Caco-2 (cell line): ENCODE data around the gene SMYD1. TPM values are rescaled to one million over a fixed set of nuclear protein-coding genes. Genes with fewer than 3 reads are reported as not detected.

ENCODE experiments used
- BruUV-seq: library from RNA; stranded (reverse); fragments of 400-500 nt; replicated peaks from 2 replicates; lab custom pipeline; 2021; lab: Mats Ljungman, UMichigan
- CTCF ChIA-PET: fragments of 300-600 bp; sonication (Branson Sonifier 250); formaldehyde crosslinking; loops from one replicate; lab custom pipeline; 2022; ENCODE audit warnings: antibody characterized with exemption; lab: Charles Lee
- POLR2A ChIA-PET: fragments of 300-600 bp; sonication (Branson Sonifier 250); formaldehyde crosslinking; loops from one replicate; lab custom pipeline; 2022; ENCODE audit warnings: antibody characterized with exemption; lab: Charles Lee
- DNase-seq, 2 experiments: peaks; one replicate each; pipeline versions ENCODE4 v3.0.0 to v3.0.0-alpha.2; 2020 to 2022
- H3K27me3 ChIP-seq: replicated peaks from 2 replicates; pipeline ENCODE4 v1.6.0; 2011; ENCODE audit warnings: low read length; ENCODE audit not compliant: control insufficient read depth, insufficient read depth
- H3K36me3 ChIP-seq: 2 replicates; pipeline ENCODE4 v1.5.1; 2011; ENCODE audit warnings: low read length; ENCODE audit not compliant: control insufficient read depth, insufficient read depth
- H3K4me1 ChIP-seq: fragments of 250-450 bp; sonication (Bioruptor Pico); 2 replicates; pipeline ENCODE4 v1.5.1; 2020; ENCODE audit warnings: mild to moderate bottlenecking
- H3K4me3 ChIP-seq: 2 replicates; pipeline ENCODE4 v1.5.1; 2011; ENCODE audit warnings: low read depth, mild to moderate bottlenecking, control low read depth, low read length
- H3K9me3 ChIP-seq: fragments of 250-450 bp; sonication (Bioruptor Pico); 2 replicates; pipeline ENCODE4 v1.5.1; 2020; ENCODE audit warnings: mild to moderate bottlenecking, moderate library complexity
- H3K27ac Mint-ChIP-seq: one replicate; pipeline ENCODE4 v1.8.0; 2022; ENCODE audit warnings: mixed read lengths; ENCODE audit not compliant: unreplicated experiment
- H3K27me3 Mint-ChIP-seq: one replicate; pipeline ENCODE4 v1.8.0; 2022; ENCODE audit warnings: mixed read lengths; ENCODE audit not compliant: insufficient read depth, unreplicated experiment
- H3K36me3 Mint-ChIP-seq: one replicate; pipeline ENCODE4 v1.8.0; 2022; ENCODE audit warnings: mild to moderate bottlenecking, mixed read lengths; ENCODE audit not compliant: insufficient read depth, unreplicated experiment
- H3K4me1 Mint-ChIP-seq: one replicate; pipeline ENCODE4 v1.8.0; 2022; ENCODE audit warnings: low read depth, mixed read lengths; ENCODE audit not compliant: unreplicated experiment
- H3K4me3 Mint-ChIP-seq: one replicate; pipeline ENCODE4 v1.8.0; 2022; ENCODE audit warnings: mild to moderate bottlenecking, moderate library complexity, mixed read lengths; ENCODE audit not compliant: unreplicated experiment
- H3K9me3 Mint-ChIP-seq: one replicate; pipeline ENCODE4 v1.8.0; 2022; ENCODE audit warnings: mixed read lengths; ENCODE audit not compliant: unreplicated experiment
- CTCF ChIP-seq, 2 experiments: fragments of 200-600 bp in 1 of 2; IDR thresholded peaks; 1 replicate in 1 of 2; 2 replicates in 1 of 2; pipeline versions ENCODE4 v1.5.1 to v1.8.0; 2011 to 2022; ENCODE audit warnings: antibody characterized with exemption in 1 of 2, control low read depth in 1 of 2, inconsistent platforms in 1 of 2, low read depth in 1 of 2, low read length in 1 of 2, mild to moderate bottlenecking in 1 of 2, moderate library complexity in 1 of 2; ENCODE audit not compliant: insufficient read depth in 1 of 2, severe bottlenecking in 1 of 2, unreplicated experiment in 1 of 2
- intact Hi-C: fragments of 100-400 bp; cut with micrococcal nuclease; formaldehyde crosslinking; loops from one replicate; pipeline ENCODE4 v1.10.0; 2022; ENCODE audit not compliant: unreplicated experiment
- total RNA-seq: library from RNA; stranded (reverse); gene quantifications from 2 replicates; pipeline ENCODE4 v1.2.3, GENCODE V29; 2022

The SMYD1 gene
- total RNA-seq, 1 experiment from 2014 or later: not detected

GRCh38 chr2:88114889-88115288 lies 47.3 kb downstream of the SMYD1 start:
- H3K27me3 ChIP-seq: no peaks in the 10 kb centered on the region
- intact Hi-C loops: loop anchor here (5.0 kb wide), 1 partner anchor 53 kb away; no protein-coding TSS in a partner anchor

GRCh38 chr2:88115825-88116518 lies 48.3 kb downstream of the SMYD1 start:
- no TSS peak for BruUV-seq
- H3K27ac Mint-ChIP-seq: no peak overlapping the region
- no peaks in the 10 kb centered on the region for H3K4me1 Mint-ChIP-seq
- no peak for TF ChIP-seq CTCF (IDR thresholded peaks at IDR 0.05; ENCODE audit: insufficient read depth in 1 of 2, low read depth in 1 of 2, low read length in 1 of 2, severe bottlenecking in 1 of 2, unreplicated experiment in 1 of 2)
- H3K4me3 ChIP-seq: no peak overlapping the region
- no peaks in the 10 kb centered on the region for H3K27me3 Mint-ChIP-seq
- H3K27me3 ChIP-seq: no peaks in the 10 kb centered on the region
- H3K4me3 Mint-ChIP-seq: no peak overlapping the region
- CTCF ChIA-PET: no interaction called here
- no peak for DNase-seq
- H3K36me3 Mint-ChIP-seq: no peaks in the 10 kb centered on the region
- no peaks in the 10 kb centered on the region for H3K9me3 Mint-ChIP-seq
- POLR2A ChIA-PET: no interaction called here
- no peaks in the 10 kb centered on the region for H3K36me3 ChIP-seq
- peaks cover 4% of the 10 kb centered on the region; the same call in 1 of the 2 replicates for H3K4me1 ChIP-seq
- intact Hi-C loops: loop anchor here (5.0 kb wide), 1 partner anchor 54 kb away; no protein-coding TSS in a partner anchor
- H3K9me3 ChIP-seq: no peaks in the 10 kb centered on the region

More at GRCh38 chr2:88114889-88115288, 47.3 kb downstream of the SMYD1 start:
- Histone ChIP-seq H3K4me3 (no peak overlapping the region), H3K9me3 (no peaks in the 10 kb centered on the region), H3K36me3 (no peaks in the 10 kb centered on the region), H3K4me1 (peaks cover 4% of the 10 kb centered on the region; the same call in 1 of the 2 replicates)
- Mint-ChIP-seq H3K4me1 (no peaks in the 10 kb centered on the region), H3K27ac (no peak overlapping the region), H3K36me3 (no peaks in the 10 kb centered on the region), H3K4me3 (no peak overlapping the region), H3K27me3 (no peaks in the 10 kb centered on the region), H3K9me3 (no peaks in the 10 kb centered on the region)
- CTCF ChIA-PET: no interaction called here
- BruUV-seq: no TSS peak
- POLR2A ChIA-PET: no interaction called here
- DNase-seq: no peak
- TF ChIP-seq CTCF (IDR thresholded peaks at IDR 0.05; ENCODE audit: insufficient read depth in 1 of 2, low read depth in 1 of 2, low read length in 1 of 2, severe bottlenecking in 1 of 2, unreplicated experiment in 1 of 2): no peak

GRCh38 chr2:88116669-88117432 lies 49.2 kb downstream of the SMYD1 start:
- Mint-ChIP-seq H3K36me3 (no peaks in the 10 kb centered on the region), H3K27me3 (no peaks in the 10 kb centered on the region), H3K9me3 (no peaks in the 10 kb centered on the region), H3K27ac (no peak overlapping the region), H3K4me3 (no peak overlapping the region), H3K4me1 (no peaks in the 10 kb centered on the region)
- POLR2A ChIA-PET: no interaction called here
- no peaks in the 10 kb centered on the region for H3K27me3 ChIP-seq
- DNase-seq: no peak
- intact Hi-C loops: loop anchor here (5.0 kb wide), 1 partner anchor 55 kb away; no protein-coding TSS in a partner anchor
- H3K4me1 ChIP-seq: peaks cover 4% of the 10 kb centered on the region; the same call in 1 of the 2 replicates
- BruUV-seq: no TSS peak
- H3K9me3 ChIP-seq: no peaks in the 10 kb centered on the region
- H3K36me3 ChIP-seq: no peaks in the 10 kb centered on the region
- CTCF ChIA-PET: no interaction called here
- H3K4me3 ChIP-seq: no peak overlapping the region
- no peak for TF ChIP-seq CTCF (IDR thresholded peaks at IDR 0.05; ENCODE audit: insufficient read depth in 1 of 2, low read depth in 1 of 2, low read length in 1 of 2, severe bottlenecking in 1 of 2, unreplicated experiment in 1 of 2)
